ENCODE results near the gene GAS2L3. TPM values are rescaled to one million over a fixed set of nuclear protein-coding genes. Genes with fewer than 3 reads are reported as not detected.

The GAS2L3 gene
- polyA plus RNA-seq (0.75 to 3.6 TPM (median 2.9 TPM) in 3 replicates), polyA minus RNA-seq (0.46 to 5.3 TPM in 2 of 3 replicates, not detected in the other)
- polyA plus RNA-seq (2011; ENCODE audit: low read depth) = 1.9 TPM
- polyA plus RNA-seq (2011; cell fraction: cytosol; rRNA removed) = 0.57 and 1.2 TPM in 2 replicates
- 1.4 and 1.8 TPM in 2 replicates for polyA plus RNA-seq (2011; cell fraction: nucleus; rRNA removed)
- polyA plus RNA-seq (2012; ENCODE audit: low replicate concordance) = 2.9 and 3.0 TPM in 2 replicates
- polyA minus RNA-seq (2011; cell fraction: cytosol; rRNA and poly(A)+ RNA removed) = not detected
- polyA minus RNA-seq (2011; cell fraction: nucleus; rRNA and poly(A)+ RNA removed) = 2.1 and 3.3 TPM in 2 replicates

- Histone ChIP-seq H4K20me1 (ENCODE audit: control insufficient read depth, extremely low read depth, insufficient read depth, low read length) (no peaks in the 10 kb centered on the region), H3K79me2 (ENCODE audit: control insufficient read depth, insufficient read depth, low read length) (peaks cover 6% of the 10 kb centered on the region), H2AFZ (ENCODE audit: control insufficient read depth, low read length) (peak within 1 kb of the TSS; percentile 100), H3K4me3 (ENCODE audit: control insufficient read depth in 2 of 3, extremely low read depth in 1 of 3, insufficient read depth in 2 of 3, low read depth in 1 of 3, low read length in 3 of 3) (peak within 1 kb of the TSS; percentile 84 to 94 (median 91)), H3K9me1 (ENCODE audit: control insufficient read depth, extremely low read depth, insufficient read depth, low read length) (no peaks in the 10 kb centered on the region), H3K9me3 (ENCODE audit: control insufficient read depth, low read depth, low read length) (no peaks in the 10 kb centered on the region), H3K27ac (ENCODE audit: control insufficient read depth, insufficient read depth, low read length) (peak within 1 kb of the TSS; percentile 86), H3K9ac (ENCODE audit: control insufficient read depth, extremely low read depth, insufficient read depth, low read length) (peak within 1 kb of the TSS; percentile 87), H3K4me2 (ENCODE audit: control insufficient read depth, extremely low read depth, insufficient read depth, low read depth, low read length) (peak within 1 kb of the TSS; percentile 86), H3K4me1 (ENCODE audit: control insufficient read depth, extremely low read depth, insufficient read depth, low read length) (peaks cover 21% of the 10 kb centered on the region), H3K36me3 (ENCODE audit: control insufficient read depth in 2 of 2, extremely low read depth in 1 of 2, insufficient read depth in 2 of 2, low read length in 2 of 2) (no peaks in the 10 kb centered on the region), H3K27me3 (ENCODE audit: control insufficient read depth, extremely low read depth, insufficient read depth, low read length) (no peaks in the 10 kb centered on the region)
- no peak for TF ChIP-seq EZH2 (IDR thresholded peaks at IDR 0.05; ENCODE audit: low read length)
- TF ChIP-seq, protein P1, sequence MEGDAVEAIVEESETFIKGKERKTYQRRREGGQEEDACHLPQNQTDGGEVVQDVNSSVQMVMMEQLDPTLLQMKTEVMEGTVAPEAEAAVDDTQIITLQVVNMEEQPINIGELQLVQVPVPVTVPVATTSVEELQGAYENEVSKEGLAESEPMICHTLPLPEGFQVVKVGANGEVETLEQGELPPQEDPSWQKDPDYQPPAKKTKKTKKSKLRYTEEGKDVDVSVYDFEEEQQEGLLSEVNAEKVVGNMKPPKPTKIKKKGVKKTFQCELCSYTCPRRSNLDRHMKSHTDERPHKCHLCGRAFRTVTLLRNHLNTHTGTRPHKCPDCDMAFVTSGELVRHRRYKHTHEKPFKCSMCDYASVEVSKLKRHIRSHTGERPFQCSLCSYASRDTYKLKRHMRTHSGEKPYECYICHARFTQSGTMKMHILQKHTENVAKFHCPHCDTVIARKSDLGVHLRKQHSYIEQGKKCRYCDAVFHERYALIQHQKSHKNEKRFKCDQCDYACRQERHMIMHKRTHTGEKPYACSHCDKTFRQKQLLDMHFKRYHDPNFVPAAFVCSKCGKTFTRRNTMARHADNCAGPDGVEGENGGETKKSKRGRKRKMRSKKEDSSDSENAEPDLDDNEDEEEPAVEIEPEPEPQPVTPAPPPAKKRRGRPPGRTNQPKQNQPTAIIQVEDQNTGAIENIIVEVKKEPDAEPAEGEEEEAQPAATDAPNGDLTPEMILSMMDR (optimal IDR thresholded peaks at IDR 0.05 in 1 of 3, IDR thresholded peaks at IDR 0.05 in 1 of 3, conservative IDR thresholded peaks at IDR 0.05 in 1 of 3; ENCODE audit: extremely low read depth in 1 of 3, insufficient read depth in 2 of 3, low read length in 3 of 3) = no peak
- FAIRE-seq (no peak), DNase-seq (ENCODE audit: low read depth, low spot score) (no peak)
- dilution Hi-C loops (cut with MboI; ENCODE audit: extremely low pct_ligation_motif_present, low sequenced_read_pairs) = no loop called here
Observed at GRCh38 chr12:100573292-100574186, at the start of gene GAS2L3. TSS of gene GAS2L3 (plus strand) at chr12:100573684. CDS start at chr12:100594905, 21,221 bp downstream.

DNA sequence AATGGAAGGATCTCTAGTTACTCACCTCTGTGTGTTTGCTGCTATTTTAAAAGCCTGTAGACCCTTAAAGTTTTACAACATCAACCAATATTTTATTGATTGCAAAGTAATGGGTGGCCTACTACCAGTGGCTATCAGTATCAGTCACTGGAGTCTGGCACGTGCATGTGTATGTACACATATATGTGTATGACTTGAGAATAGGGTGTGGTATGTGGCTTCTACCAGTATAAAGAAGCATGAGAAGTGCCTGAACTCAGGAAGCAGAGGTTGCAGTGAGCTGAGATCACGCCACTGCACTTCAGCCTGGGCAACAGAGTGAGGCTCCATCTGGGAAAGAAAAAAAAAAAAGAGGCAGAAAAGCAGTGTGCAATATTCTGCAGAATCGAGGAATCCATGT is 45.5 kb upstream of the GAS2L3 start:
- H3K27me3 ChIP-seq (ENCODE audit: control insufficient read depth, extremely low read depth, insufficient read depth, low read length) = no peaks in the 10 kb centered on the region
- dilution Hi-C loops (cut with MboI; ENCODE audit: extremely low pct_ligation_motif_present, low sequenced_read_pairs) = no loop called here
- no peak overlapping the region for H3K4me2 ChIP-seq (ENCODE audit: control insufficient read depth, extremely low read depth, insufficient read depth, low read depth, low read length)
- H2AFZ ChIP-seq (ENCODE audit: control insufficient read depth, low read length) = no peak overlapping the region
- DNase-seq (ENCODE audit: low read depth, low spot score) (no peak), FAIRE-seq (no peak)
- H3K36me3 ChIP-seq (ENCODE audit: control insufficient read depth in 2 of 2, extremely low read depth in 1 of 2, insufficient read depth in 2 of 2, low read length in 2 of 2) = no peaks in the 10 kb centered on the region
- H3K9me1 ChIP-seq (ENCODE audit: control insufficient read depth, extremely low read depth, insufficient read depth, low read length) = no peaks in the 10 kb centered on the region
- H3K4me1 ChIP-seq (ENCODE audit: control insufficient read depth, extremely low read depth, insufficient read depth, low read length) = no peaks in the 10 kb centered on the region
- H3K9me3 ChIP-seq (ENCODE audit: control insufficient read depth, low read depth, low read length) = no peaks in the 10 kb centered on the region
- no peak for TF ChIP-seq EZH2 (IDR thresholded peaks at IDR 0.05; ENCODE audit: low read length)
- TF ChIP-seq, protein P1 (optimal IDR thresholded peaks at IDR 0.05 in 1 of 3, IDR thresholded peaks at IDR 0.05 in 1 of 3, conservative IDR thresholded peaks at IDR 0.05 in 1 of 3; ENCODE audit: extremely low read depth in 1 of 3, insufficient read depth in 2 of 3, low read length in 3 of 3) = no peak
- H3K9ac ChIP-seq (ENCODE audit: control insufficient read depth, extremely low read depth, insufficient read depth, low read length) = no peak overlapping the region
- no peaks in the 10 kb centered on the region for H3K79me2 ChIP-seq (ENCODE audit: control insufficient read depth, insufficient read depth, low read length)
- H4K20me1 ChIP-seq (ENCODE audit: control insufficient read depth, extremely low read depth, insufficient read depth, low read length) = no peaks in the 10 kb centered on the region
- no peak overlapping the region for H3K4me3 ChIP-seq (ENCODE audit: control insufficient read depth in 2 of 3, extremely low read depth in 1 of 3, insufficient read depth in 2 of 3, low read depth in 1 of 3, low read length in 3 of 3)
- no peak overlapping the region for H3K27ac ChIP-seq (ENCODE audit: control insufficient read depth, insufficient read depth, low read length)
